GM19397 (cell line): ENCODE measurements around the gene ANKRD28.
"Not testable (repeated sequence)": the region's sequence is repeated elsewhere in the genome, so short reads cannot be mapped to it uniquely, and the experiment has no call there.

ENCODE experiments used
- ATAC-seq: cut with Tn5 transposase; IDR thresholded peaks from one replicate; pipeline ENCODE4 v1.9.1; 2021; ENCODE audit warnings: mild to moderate bottlenecking, moderate library complexity; ENCODE audit not compliant: unreplicated experiment

Gene ANKRD28

GRCh38 chr3:15638891-15639262, 158.9 kb downstream of the ANKRD28 start:
- ATAC-seq: no peak

GRCh38 chr3:15638193-15638890, 159.4 kb downstream of the ANKRD28 start:
- no peak for ATAC-seq

GRCh38 chr3:15637131-15637951, 160.4 kb downstream of the ANKRD28 start:
- ATAC-seq: no peak

- no peak for ATAC-seq
Observed at GRCh38 chr3:15636028-15636709, 161.6 kb downstream of the ANKRD28 start.

GRCh38 chr3:15635121-15635661, 162.6 kb downstream of the ANKRD28 start:
- ATAC-seq: no peak

GRCh38 chr3:15634671-15635070, 163.1 kb downstream of the ANKRD28 start:
- no peak for ATAC-seq

GRCh38 chr3:15633766-15634598, 163.8 kb downstream of the ANKRD28 start:
- no peak for ATAC-seq

GRCh38 chr3:15633159-15633558, 164.6 kb downstream of the ANKRD28 start:
- no peak for ATAC-seq

- no peak for ATAC-seq
Observed at GRCh38 chr3:15632212-15632580, 165.6 kb downstream of the ANKRD28 start.

GRCh38 chr3:15631426-15632211, 166.2 kb downstream of the ANKRD28 start:
- no peak for ATAC-seq

- peak; percentile 41 for ATAC-seq
Observed at GRCh38 chr3:15630646-15631350, 167.0 kb downstream of the ANKRD28 start.

- peak; percentile 93 for ATAC-seq
Observed at GRCh38 chr3:15629860-15630597, 167.8 kb downstream of the ANKRD28 start.

GRCh38 chr3:15628967-15629366, 168.8 kb downstream of the ANKRD28 start:
- ATAC-seq: no peak

- ATAC-seq: no peak
Observed at GRCh38 chr3:15623535-15624440, 174.0 kb downstream of the ANKRD28 start.

- ATAC-seq: not testable (repeated sequence)
Observed at GRCh38 chr3:15619659-15620464, 177.9 kb downstream of the ANKRD28 start.
